H1 (cell line): Measurements from ENCODE around the gene CYP26A1. TPM values are rescaled to one million over a fixed set of nuclear protein-coding genes. Genes with fewer than 3 reads are reported as not detected.
A peak's percentile ranks its signal among the peaks of the same experiment; 100 is the strongest.

ENCODE experiments used
- CTCF ChIA-PET: fragments of 300-600 bp; sonication (Branson Sonifier 250); formaldehyde crosslinking; loops from one replicate; lab custom pipeline; 2021; ENCODE audit not compliant: partially characterized antibody; lab: Charles Lee
- POLR2A ChIA-PET: fragments of 300-600 bp; sonication (Branson Sonifier 250); formaldehyde crosslinking; loops from one replicate; lab custom pipeline; 2021; ENCODE audit warnings: inconsistent platforms; ENCODE audit not compliant: partially characterized antibody; lab: Charles Lee
- DNase-seq, 2 experiments: peaks; one replicate each; pipeline versions ENCODE4 v3.0.0 to v3.0.0-alpha.2; 2010 to 2022; ENCODE audit warnings: low spot score in 2 of 2, low read depth in 1 of 2, mixed read lengths in 1 of 2
- FAIRE-seq: peaks from 2 replicates; lab custom pipeline; 2011; peaks lifted over from hg19 to GRCh38; lab: Jason Lieb, UNC
- H2AFZ ChIP-seq: 2 replicates; pipeline ENCODE4 v1.8.1; 2012; ENCODE audit warnings: low read length, inconsistent platforms
- H2AK5ac ChIP-seq: 2 replicates; pipeline ENCODE4 v1.6.1; 2013; ENCODE audit warnings: low read depth, low read length
- H2BK120ac ChIP-seq: replicated peaks from 2 replicates; pipeline ENCODE3; 2013; ENCODE audit warnings: low read depth, low read length, inconsistent platforms
- H2BK12ac ChIP-seq: 2 replicates; pipeline ENCODE4 v1.6.1; 2013; ENCODE audit warnings: low read depth, low read length
- H2BK15ac ChIP-seq: 2 replicates; pipeline ENCODE4 v1.6.1; 2013; ENCODE audit warnings: low read length
- H2BK20ac ChIP-seq: 2 replicates; pipeline ENCODE4 v1.6.1; 2013; ENCODE audit warnings: low read length
- H2BK5ac ChIP-seq: 2 replicates; pipeline ENCODE4 v1.6.1; 2013; ENCODE audit warnings: low read depth, low read length
- H3K14ac ChIP-seq: 2 replicates; pipeline ENCODE4 v1.6.1; 2013; ENCODE audit warnings: inconsistent platforms; ENCODE audit not compliant: insufficient read length
- H3K18ac ChIP-seq: 2 replicates; pipeline ENCODE4 v1.6.1; 2013; ENCODE audit warnings: low read length; ENCODE audit errors: extremely low read depth
- H3K23ac ChIP-seq: 2 replicates; pipeline ENCODE4 v1.6.1; 2013; ENCODE audit warnings: inconsistent platforms; ENCODE audit not compliant: insufficient read length
- H3K23me2 ChIP-seq: 2 replicates; pipeline ENCODE4 v1.6.1; 2013; ENCODE audit warnings: low read depth, low read length
- H3K27ac ChIP-seq: 2 replicates; pipeline ENCODE4 v1.6.1; 2011; ENCODE audit warnings: low read depth, low read length, inconsistent platforms
- H3K27me3 ChIP-seq, 4 experiments: replicated peaks in 1 of 4; 1 replicate in 1 of 4; 2 replicates in 3 of 4; pipeline versions ENCODE4 v1.6.1 to v1.8.1; 2011 to 2013; ENCODE audit warnings: low read length in 3 of 4, mild to moderate bottlenecking in 3 of 4, inconsistent platforms in 2 of 4, mixed read lengths in 2 of 4, moderate library complexity in 1 of 4; ENCODE audit not compliant: control insufficient read depth in 3 of 4, insufficient read depth in 3 of 4; ENCODE audit errors: extremely low read depth in 1 of 4
- H3K36me3 ChIP-seq, 4 experiments: 2 replicates each; pipeline versions ENCODE4 v1.6.1 to v1.8.1; 2011 to 2013; ENCODE audit warnings: mild to moderate bottlenecking in 4 of 4, low read length in 3 of 4, moderate library complexity in 2 of 4, control low read depth in 1 of 4, inconsistent platforms in 1 of 4; ENCODE audit not compliant: insufficient read depth in 4 of 4, control insufficient read depth in 2 of 4
- H3K4ac ChIP-seq: replicated peaks from 2 replicates; pipeline ENCODE3; 2013; ENCODE audit warnings: low read length, low read depth, mixed read lengths, inconsistent platforms; ENCODE audit not compliant: insufficient read length
- H3K4me1 ChIP-seq, 4 experiments: replicated peaks in 1 of 4; 1 replicate in 1 of 4; 2 replicates in 3 of 4; pipeline versions ENCODE4 v1.6.1 to v1.8.1; 2011 to 2013; ENCODE audit warnings: low read length in 3 of 4, inconsistent platforms in 2 of 4, mixed read lengths in 1 of 4; ENCODE audit not compliant: insufficient read depth in 4 of 4, control insufficient read depth in 3 of 4
- H3K4me2 ChIP-seq, 2 experiments: 2 replicates each; pipeline versions ENCODE4 v1.6.1 to v1.8.1; 2011 to 2013; ENCODE audit warnings: low read depth in 2 of 2, low read length in 2 of 2, control low read depth in 1 of 2, inconsistent platforms in 1 of 2, mild to moderate bottlenecking in 1 of 2; ENCODE audit not compliant: insufficient read depth in 1 of 2
- H3K4me3 ChIP-seq, 4 experiments: fragments of 200-600, 300-600 bp in 1 of 4; sonication (generic), shearing (Covaris generic), sonication (Bioruptor Twin) in 1 of 4; 2 replicates each; pipeline versions ENCODE4 v1.5.1 to v1.8.1; 2011 to 2016; ENCODE audit warnings: low read length in 4 of 4, low read depth in 3 of 4, control low read depth in 2 of 4, inconsistent platforms in 2 of 4, mild to moderate bottlenecking in 2 of 4, mixed read lengths in 1 of 4, moderate library complexity in 1 of 4; ENCODE audit not compliant: insufficient read depth in 2 of 4; ENCODE audit errors: extremely low read depth in 1 of 4
- H3K56ac ChIP-seq: replicated peaks from 2 replicates; pipeline ENCODE3; 2013; ENCODE audit warnings: low read depth, mild to moderate bottlenecking, mixed read lengths, low read length, inconsistent platforms; ENCODE audit not compliant: insufficient read length
- H3K79me1 ChIP-seq: 2 replicates; pipeline ENCODE4 v1.6.1; 2013; ENCODE audit warnings: low read depth, low read length, control low read depth
- H3K79me2 ChIP-seq, 2 experiments: 2 replicates each; pipeline versions ENCODE4 v1.6.1 to v1.8.1; 2012 to 2013; ENCODE audit warnings: low read length in 2 of 2, mild to moderate bottlenecking in 2 of 2, inconsistent platforms in 1 of 2; ENCODE audit not compliant: insufficient read depth in 2 of 2, control insufficient read depth in 1 of 2
- H3K9ac ChIP-seq, 4 experiments: replicated peaks in 1 of 4; 1 replicate in 1 of 4; 2 replicates in 3 of 4; pipeline versions ENCODE4 v1.6.1 to v1.8.1; 2011 to 2013; ENCODE audit warnings: low read depth in 3 of 4, low read length in 3 of 4, control low read depth in 2 of 4, mild to moderate bottlenecking in 2 of 4, moderate library complexity in 2 of 4, inconsistent platforms in 1 of 4; ENCODE audit errors: extremely low read depth in 1 of 4
- H3K9me3 ChIP-seq, 2 experiments: 2 replicates each; pipeline versions ENCODE4 v1.6.1 to v1.8.1; 2012 to 2013; ENCODE audit warnings: mild to moderate bottlenecking in 2 of 2, moderate library complexity in 2 of 2, control low read depth in 1 of 2, inconsistent platforms in 1 of 2, low read depth in 1 of 2, low read length in 1 of 2, mixed read lengths in 1 of 2; ENCODE audit not compliant: insufficient read depth in 2 of 2
- H4K20me1 ChIP-seq, 2 experiments: replicated peaks in 1 of 2; 2 replicates each; pipeline versions ENCODE3 to v1.8.1; 2011 to 2013; ENCODE audit warnings: inconsistent platforms in 2 of 2, low read length in 2 of 2, mild to moderate bottlenecking in 1 of 2; ENCODE audit not compliant: insufficient read depth in 2 of 2, control insufficient read depth in 1 of 2
- H4K5ac ChIP-seq: 2 replicates; pipeline ENCODE4 v1.6.1; 2013; ENCODE audit warnings: low read length, low read depth, mixed read lengths, inconsistent platforms; ENCODE audit not compliant: insufficient read length
- H4K8ac ChIP-seq: 2 replicates; pipeline ENCODE4 v1.8.0; 2013; ENCODE audit warnings: mild to moderate bottlenecking, moderate library complexity, low read length, inconsistent platforms; ENCODE audit not compliant: insufficient read depth; ENCODE audit errors: extremely low read depth
- H4K91ac ChIP-seq: replicated peaks from 2 replicates; pipeline ENCODE3; 2013; ENCODE audit warnings: low read length, mixed read lengths, inconsistent platforms; ENCODE audit not compliant: insufficient read length
- CHD1 ChIP-seq: IDR thresholded peaks from 2 replicates; pipeline ENCODE4 v1.6.1; 2012; ENCODE audit warnings: low read depth, low read length, improper control_type of control experiment
- KDM5A ChIP-seq: fragments of 200-600 bp; IDR thresholded peaks from 2 replicates; pipeline ENCODE4 v1.7.1; 2012; ENCODE audit warnings: mild to moderate bottlenecking, low read length, inconsistent platforms, mixed read lengths
- NANOG ChIP-seq: IDR thresholded peaks from 2 replicates; pipeline ENCODE4 v1.6.1; 2011; ENCODE audit warnings: low read length, low read depth, mild to moderate bottlenecking, inconsistent platforms; ENCODE audit not compliant: insufficient read depth, poor library complexity, severe bottlenecking
- RXRA ChIP-seq: IDR thresholded peaks from 2 replicates; pipeline ENCODE4 v1.6.1; 2011; ENCODE audit warnings: low read depth, mild to moderate bottlenecking, low read length, moderate library complexity; ENCODE audit not compliant: insufficient read depth
- SP2 ChIP-seq: IDR thresholded peaks from 2 replicates; pipeline ENCODE4 v1.6.1; 2012; ENCODE audit warnings: mild to moderate bottlenecking, low read length, inconsistent platforms
- SUZ12 ChIP-seq: fragments of 200-600 bp; sonication (generic); IDR thresholded peaks from 2 replicates; pipeline ENCODE4 v1.6.1; 2012; ENCODE audit warnings: mild to moderate bottlenecking, inconsistent platforms, low read length, moderate library complexity, mixed read lengths
- TAF7 ChIP-seq: optimal IDR thresholded peaks from 2 replicates; pipeline ENCODE3; 2011; ENCODE audit warnings: low read depth, mild to moderate bottlenecking, inconsistent platforms, low read length, moderate library complexity, borderline replicate concordance
- YY1 ChIP-seq: IDR thresholded peaks from 2 replicates; pipeline ENCODE4 v1.6.1; 2011; ENCODE audit warnings: low read depth, mild to moderate bottlenecking, low read length
- WGBS, 2 experiments: shearing (Covaris generic) in 1 of 2; methylation state at CpG; one replicate each; pipeline versions ENCODE4 v1.1.6 to v1.1.7; 2013 to 2015; ENCODE audit warnings: low lambda C conversion rate in 2 of 2, mixed read lengths in 2 of 2, inconsistent platforms in 1 of 2, low coverage in 1 of 2, missing lambda C conversion rate in 1 of 2; ENCODE audit not compliant: insufficient replicate concordance in 2 of 2, insufficient coverage in 1 of 2, insufficient read length in 1 of 2; ENCODE audit errors: extremely low coverage in 1 of 2, missing lambda C conversion rate in 1 of 2; 5-methylcytosine and 5-hydroxymethylcytosine counted together
- polyA plus RNA-seq, 7 experiments: library from polyadenylated mRNA; depleted of rRNA in 3 of 7; stranded (reverse) in 5 of 7; unstranded in 2 of 7; fragments of >200 nt in 5 of 7; fragments of 200-250 nt in 2 of 7; gene quantifications; 1 replicate in 5 of 7; 2 replicates in 1 of 7; 4 replicates in 1 of 7; pipeline versions ENCODE4 v1.2.1 to v1.2.3, GENCODE V29; 2011 to 2013; ENCODE audit warnings: missing spikeins in 2 of 7, mixed read lengths in 2 of 7
- total RNA-seq: library from RNA; stranded (reverse); fragmentation: NEBNext Ultra II Directional; extraction: Animal tissue kit (Norgen Biotek cat#: 25700); gene quantifications from 2 replicates; pipeline ENCODE4 v1.2.1, GENCODE V29; 2021

CYP26A1 gene
- total and polyA plus RNA-seq, 2 of the 8 experiments (the other 6 are each of a cell fraction or from before 2014, with no cell fraction given), result 5.0 to 9.1 TPM

DNA sequence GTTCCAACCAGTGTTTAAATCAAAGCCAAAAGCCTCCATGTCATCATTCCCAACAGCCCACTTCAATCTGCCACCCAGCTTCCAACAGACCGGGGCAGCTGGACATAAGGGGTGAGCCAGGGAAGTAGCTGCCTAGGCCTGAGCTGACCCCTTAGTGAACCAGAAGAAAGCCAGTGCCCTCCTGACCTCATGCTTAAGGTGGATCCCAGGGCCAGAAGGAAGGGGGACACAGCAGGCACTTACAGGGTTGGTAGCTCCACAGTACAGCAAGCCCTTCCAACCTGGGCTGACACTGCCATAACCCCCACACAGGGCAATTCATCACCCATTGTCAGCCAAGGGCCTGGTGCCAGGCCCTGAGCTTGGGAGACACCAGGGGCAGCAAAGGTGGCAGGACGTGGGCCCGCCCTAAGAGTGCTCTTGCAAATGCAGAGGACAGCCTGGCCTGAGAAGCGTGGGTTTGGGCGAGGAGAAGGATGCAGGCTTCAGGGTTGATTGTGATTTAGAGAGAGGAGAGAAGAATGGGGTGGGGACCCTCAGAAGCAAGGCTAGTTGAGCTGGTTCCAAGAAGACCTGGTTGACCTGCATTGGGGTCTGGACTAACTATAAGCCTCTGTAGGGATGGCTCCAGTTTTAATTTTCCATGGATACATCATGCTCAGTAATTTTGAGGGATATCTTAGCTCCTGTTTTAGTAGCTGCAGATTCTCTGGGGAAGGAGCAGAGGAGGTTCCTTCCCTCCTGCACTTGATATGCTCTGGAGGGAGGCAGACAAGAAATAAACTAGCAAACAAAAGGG, 3.1 kb upstream of the CYP26A1 start:
- Histone ChIP-seq H3K27me3 (peaks cover 92 to 100% (median 99%) of the 10 kb centered on the region in 4 experiments), H3K56ac (no peak overlapping the region), H3K79me2 (no peaks in the 10 kb centered on the region), H3K27ac (no peak overlapping the region), H2AK5ac (peak overlapping the region; percentile 80; the same call in 1 of the 2 replicates), H3K4ac (no peak overlapping the region), H2AFZ (no peak overlapping the region), H4K91ac (no peak overlapping the region), H2BK15ac (no peak overlapping the region), H3K23ac (no peak overlapping the region), H2BK5ac (no peak overlapping the region), H2BK120ac (no peak overlapping the region), H3K14ac (no peak overlapping the region), H4K8ac (no peak overlapping the region), H3K9me3 (no peaks in the 10 kb centered on the region), H3K4me2 (peak overlapping the region in 1 of 2 experiments; percentile 95; a peak in 3 of 4 replicates), H3K36me3 (peaks cover 0 to 10% (median 4%) of the 10 kb centered on the region in 4 experiments; a peak in 4 of 8 replicates), H3K79me1 (no peaks in the 10 kb centered on the region), H4K20me1 (peaks cover 5 to 21% of the 10 kb centered on the region in 2 experiments), H2BK20ac (no peak overlapping the region), H3K18ac (no peak overlapping the region; the same call in 1 of the 2 replicates), H3K4me3 (no peak overlapping the region), H3K9ac (no peak overlapping the region), H4K5ac (no peak overlapping the region), H2BK12ac (no peak overlapping the region), H3K23me2 (peaks cover 24% of the 10 kb centered on the region), H3K4me1 (peaks cover under 1 to 36% (median 32%) of the 10 kb centered on the region in 4 experiments)
- no peak for TF ChIP-seq SP2
- no peak for TF ChIP-seq YY1
- no peak for TF ChIP-seq NANOG
- no peak for TF ChIP-seq TAF7
- no peak for TF ChIP-seq RXRA
- no peak for TF ChIP-seq KDM5A
- peak; percentile 68; the same call in 1 of the 2 replicates for TF ChIP-seq SUZ12
- TF ChIP-seq CHD1, result no peak
- DNase-seq, result no peak
- POLR2A ChIA-PET, result no interaction called here
- 50% methylated on average over 5 of the region's 5 CpGs; no CpG with 5 or more reads in 1 of the 2 experiments for WGBS, 2 experiments
- CTCF ChIA-PET, result interaction anchor here (0.6 to 14.8 kb wide), 18 partner anchors 8 to 983 kb away, joined by 3 to 147 read pairs (median 4); partner anchors contain the start of genes CYP26C1 and MYOF
- FAIRE-seq, result no peak
